Right atrium auricular region (tissue), 2 donors: ENCODE data around the gene CLCN6. TPM values are rescaled to one million over a fixed set of nuclear protein-coding genes. Genes with fewer than 3 reads are reported as not detected.

Experiments used
- DNase-seq: peaks from one replicate; pipeline ENCODE4 v3.0.0-alpha.2; 2019; ENCODE audit warnings: low spot score
- H3K27ac ChIP-seq, 2 donors: fragments of 200-600 bp; sonication (generic); 1 replicate in 1 of 2; 2 replicates in 1 of 2; pipeline ENCODE4 v1.5.1; 2016 to 2019
- H3K27me3 ChIP-seq, 2 donors: fragments of 200-600 bp; sonication (generic); one replicate each; pipeline versions ENCODE4 v1.5.1 to v1.6.0; 2017 to 2019
- H3K36me3 ChIP-seq: fragments of 200-600 bp; sonication (generic); one replicate; pipeline ENCODE4 v1.5.1; 2016
- H3K4me1 ChIP-seq, 2 donors: fragments of 200-600 bp; sonication (generic); one replicate each; pipeline versions ENCODE4 v1.5.1 to v1.6.0; 2017 to 2019
- H3K4me3 ChIP-seq, 2 donors: fragments of 200-600 bp; sonication (generic); 1 replicate in 1 of 2; 2 replicates in 1 of 2; pipeline ENCODE4 v1.5.1; 2017 to 2019; ENCODE audit warnings: mild to moderate bottlenecking in 1 of 2, moderate library complexity in 1 of 2
- H3K9me3 ChIP-seq, 2 donors: fragments of 200-600 bp; sonication (generic); one replicate each; pipeline ENCODE4 v1.5.1; 2019
- CTCF ChIP-seq, 2 donors: fragments of 200-600 bp; sonication (generic); IDR thresholded peaks; one replicate each; pipeline ENCODE4 v1.5.1; 2019; ENCODE audit warnings: antibody characterized with exemption in 2 of 2
- total RNA-seq, 2 donors: library from RNA; depleted of rRNA; stranded (reverse); fragments of >200 nt; gene quantifications; one replicate each; pipeline ENCODE4 v1.1.0, GENCODE V29; 2016

Gene CLCN6
- total RNA-seq, 2 donors from 2014 or later, result 14.8 to 15.2 TPM

- no peak overlapping the region for H3K4me3 ChIP-seq
- peak overlapping the region; percentile 96 to 98 for H3K27ac ChIP-seq
- H3K9me3 ChIP-seq, result no peaks in the 10 kb centered on the region
- TF ChIP-seq CTCF (IDR thresholded peaks at IDR 0.05), result no peak
- peaks cover 0 to 91% of the 10 kb centered on the region in 2 donors for H3K4me1 ChIP-seq
- no peaks in the 10 kb centered on the region for H3K27me3 ChIP-seq
- no peak for DNase-seq
- peaks cover 27% of the 10 kb centered on the region for H3K36me3 ChIP-seq
Observed at GRCh38 chr1:11790101-11790879, 15.7 kb upstream of the CLCN6 start.

GRCh38 chr1:11790880-11791715 is 14.9 kb upstream of the CLCN6 start:
- no peak for TF ChIP-seq CTCF (IDR thresholded peaks at IDR 0.05)
- peak overlapping the region; percentile 96 to 98 for H3K27ac ChIP-seq
- H3K4me3 ChIP-seq, result peak overlapping the region in 1 of 2 donors; percentile 5
- H3K36me3 ChIP-seq, result peaks cover 35% of the 10 kb centered on the region
- DNase-seq, result peak; percentile 98
- H3K27me3 ChIP-seq, result no peaks in the 10 kb centered on the region
- H3K4me1 ChIP-seq, result peaks cover 0 to 91% of the 10 kb centered on the region in 2 donors
- no peaks in the 10 kb centered on the region for H3K9me3 ChIP-seq

- no peaks in the 10 kb centered on the region for H3K27me3 ChIP-seq
- TF ChIP-seq CTCF (IDR thresholded peaks at IDR 0.05), result no peak
- H3K36me3 ChIP-seq, result peaks cover 35% of the 10 kb centered on the region
- DNase-seq, result no peak
- no peak overlapping the region for H3K4me3 ChIP-seq
- H3K9me3 ChIP-seq, result no peaks in the 10 kb centered on the region
- H3K27ac ChIP-seq, result peak overlapping the region; percentile 96 to 98
- H3K4me1 ChIP-seq, result peaks cover 0 to 93% of the 10 kb centered on the region in 2 donors
Observed at GRCh38 chr1:11792106-11792505, 13.9 kb upstream of the CLCN6 start.

GRCh38 chr1:11793819-11794218 is 12.2 kb upstream of the CLCN6 start:
- no peak overlapping the region for H3K4me3 ChIP-seq
- H3K36me3 ChIP-seq, result peaks cover 43% of the 10 kb centered on the region
- H3K9me3 ChIP-seq, result no peaks in the 10 kb centered on the region
- DNase-seq, result no peak
- H3K27me3 ChIP-seq, result no peaks in the 10 kb centered on the region
- TF ChIP-seq CTCF (IDR thresholded peaks at IDR 0.05), result no peak
- peak overlapping the region; percentile 96 to 98 for H3K27ac ChIP-seq
- H3K4me1 ChIP-seq, result peaks cover 0 to 93% of the 10 kb centered on the region in 2 donors

- no peaks in the 10 kb centered on the region for H3K27me3 ChIP-seq
- H3K36me3 ChIP-seq, result peaks cover 51% of the 10 kb centered on the region
- H3K4me3 ChIP-seq, result no peak overlapping the region
- H3K4me1 ChIP-seq, result peaks cover 0 to 88% of the 10 kb centered on the region in 2 donors
- no peak for DNase-seq
- peak overlapping the region; percentile 96 to 98 for H3K27ac ChIP-seq
- H3K9me3 ChIP-seq, result no peaks in the 10 kb centered on the region
- no peak for TF ChIP-seq CTCF (IDR thresholded peaks at IDR 0.05)
Observed at GRCh38 chr1:11794446-11795237, 11.3 kb upstream of the CLCN6 start.
